ENCODE measurements around the gene MVB12B. TPM values are rescaled to one million over a fixed set of nuclear protein-coding genes. Genes with fewer than 3 reads are reported as not detected.

MVB12B gene
- total and polyA plus RNA-seq, 2 experiments from 2014 or later = 19.0 to 29.9 TPM

DNA sequence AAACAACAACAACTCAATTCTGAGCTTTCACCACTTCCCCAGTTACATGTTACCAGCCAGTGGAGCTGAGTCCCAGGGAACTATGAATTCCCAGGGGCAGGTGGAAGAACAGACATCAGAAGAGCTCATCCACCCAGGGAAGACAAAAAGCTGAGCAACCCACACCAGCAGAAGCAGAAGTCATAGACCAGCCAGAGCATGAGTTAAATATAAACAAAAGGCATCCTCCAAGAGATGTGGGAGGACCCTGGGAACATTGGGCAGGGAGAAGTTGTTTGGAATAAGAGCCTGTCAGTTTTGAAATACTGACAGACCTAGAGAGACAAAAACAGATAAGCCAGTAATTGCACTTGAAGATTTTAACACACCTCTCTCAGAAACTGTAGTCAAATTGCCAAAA is 184.8 kb downstream of the MVB12B start:
- H3K9me3 ChIP-seq (ENCODE audit: low read depth) = no peaks in the 10 kb centered on the region
- H3K4me1 ChIP-seq (ENCODE audit: low read depth) = peaks cover 4% of the 10 kb centered on the region
- H3K36me3 ChIP-seq = no peaks in the 10 kb centered on the region
- TF ChIP-seq, protein P1, sequence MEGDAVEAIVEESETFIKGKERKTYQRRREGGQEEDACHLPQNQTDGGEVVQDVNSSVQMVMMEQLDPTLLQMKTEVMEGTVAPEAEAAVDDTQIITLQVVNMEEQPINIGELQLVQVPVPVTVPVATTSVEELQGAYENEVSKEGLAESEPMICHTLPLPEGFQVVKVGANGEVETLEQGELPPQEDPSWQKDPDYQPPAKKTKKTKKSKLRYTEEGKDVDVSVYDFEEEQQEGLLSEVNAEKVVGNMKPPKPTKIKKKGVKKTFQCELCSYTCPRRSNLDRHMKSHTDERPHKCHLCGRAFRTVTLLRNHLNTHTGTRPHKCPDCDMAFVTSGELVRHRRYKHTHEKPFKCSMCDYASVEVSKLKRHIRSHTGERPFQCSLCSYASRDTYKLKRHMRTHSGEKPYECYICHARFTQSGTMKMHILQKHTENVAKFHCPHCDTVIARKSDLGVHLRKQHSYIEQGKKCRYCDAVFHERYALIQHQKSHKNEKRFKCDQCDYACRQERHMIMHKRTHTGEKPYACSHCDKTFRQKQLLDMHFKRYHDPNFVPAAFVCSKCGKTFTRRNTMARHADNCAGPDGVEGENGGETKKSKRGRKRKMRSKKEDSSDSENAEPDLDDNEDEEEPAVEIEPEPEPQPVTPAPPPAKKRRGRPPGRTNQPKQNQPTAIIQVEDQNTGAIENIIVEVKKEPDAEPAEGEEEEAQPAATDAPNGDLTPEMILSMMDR (IDR thresholded peaks at IDR 0.05; ENCODE audit: low read depth, low read length) = no peak
- no peak overlapping the region for H3K27ac ChIP-seq
- DNase-seq (ENCODE audit: low read depth in 1 of 2, low spot score in 1 of 2) = no peak
- H3K4me3 ChIP-seq = no peak overlapping the region
- H3K27me3 ChIP-seq = peaks cover 2% of the 10 kb centered on the region

DNA sequence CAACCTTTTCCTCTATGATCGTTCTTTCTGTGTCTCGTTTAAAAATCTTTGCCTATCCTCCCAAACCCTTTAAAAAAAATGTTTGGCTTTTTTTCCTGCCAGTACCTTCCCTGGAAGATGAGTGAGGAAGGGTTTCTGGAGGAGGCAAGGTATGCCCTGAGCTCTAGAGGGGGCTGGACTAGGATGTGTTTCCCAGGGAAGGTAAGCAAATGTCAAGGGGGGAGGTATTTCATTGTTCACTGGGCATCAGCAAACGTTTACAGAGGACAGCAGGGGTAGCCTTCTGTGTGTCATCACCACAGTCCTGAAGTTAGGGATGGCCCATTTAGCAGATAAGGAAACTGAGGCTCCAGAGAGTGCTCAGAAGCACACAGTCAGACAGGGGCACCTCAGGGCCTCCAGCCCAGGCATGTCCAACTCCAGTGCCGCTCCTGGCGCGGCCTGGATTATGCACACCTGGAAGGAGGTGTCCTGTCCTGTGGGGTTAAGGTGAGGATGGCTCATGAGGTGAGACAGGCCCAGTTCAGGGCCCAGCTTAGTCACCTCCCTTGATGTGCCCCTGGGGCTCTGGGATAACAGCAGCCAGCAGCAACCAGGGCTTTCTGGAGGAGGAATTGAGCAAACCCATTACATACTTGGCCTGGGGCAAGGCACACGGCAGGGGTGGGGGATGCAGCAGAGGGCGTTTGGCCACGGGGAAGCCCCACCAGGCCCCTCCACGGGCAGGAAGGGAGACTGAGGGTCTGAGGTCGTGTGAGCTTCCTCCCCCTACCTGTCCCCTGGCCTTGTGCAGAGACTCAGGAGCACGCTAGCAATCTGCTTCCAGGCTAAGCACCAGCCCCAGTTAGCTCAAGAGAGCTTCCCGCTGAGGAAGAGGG is 186.8 kb downstream of the MVB12B start:
- Histone ChIP-seq H3K4me1 (ENCODE audit: low read depth) (peaks cover 4% of the 10 kb centered on the region), H3K27ac (no peak overlapping the region), H3K27me3 (peaks cover 22% of the 10 kb centered on the region), H3K36me3 (no peaks in the 10 kb centered on the region), H3K9me3 (ENCODE audit: low read depth) (no peaks in the 10 kb centered on the region), H3K4me3 (no peak overlapping the region)
- no peak for DNase-seq (ENCODE audit: low read depth in 1 of 2, low spot score in 1 of 2)
- TF ChIP-seq, protein P1 (IDR thresholded peaks at IDR 0.05; ENCODE audit: low read depth, low read length) = no peak

DNA sequence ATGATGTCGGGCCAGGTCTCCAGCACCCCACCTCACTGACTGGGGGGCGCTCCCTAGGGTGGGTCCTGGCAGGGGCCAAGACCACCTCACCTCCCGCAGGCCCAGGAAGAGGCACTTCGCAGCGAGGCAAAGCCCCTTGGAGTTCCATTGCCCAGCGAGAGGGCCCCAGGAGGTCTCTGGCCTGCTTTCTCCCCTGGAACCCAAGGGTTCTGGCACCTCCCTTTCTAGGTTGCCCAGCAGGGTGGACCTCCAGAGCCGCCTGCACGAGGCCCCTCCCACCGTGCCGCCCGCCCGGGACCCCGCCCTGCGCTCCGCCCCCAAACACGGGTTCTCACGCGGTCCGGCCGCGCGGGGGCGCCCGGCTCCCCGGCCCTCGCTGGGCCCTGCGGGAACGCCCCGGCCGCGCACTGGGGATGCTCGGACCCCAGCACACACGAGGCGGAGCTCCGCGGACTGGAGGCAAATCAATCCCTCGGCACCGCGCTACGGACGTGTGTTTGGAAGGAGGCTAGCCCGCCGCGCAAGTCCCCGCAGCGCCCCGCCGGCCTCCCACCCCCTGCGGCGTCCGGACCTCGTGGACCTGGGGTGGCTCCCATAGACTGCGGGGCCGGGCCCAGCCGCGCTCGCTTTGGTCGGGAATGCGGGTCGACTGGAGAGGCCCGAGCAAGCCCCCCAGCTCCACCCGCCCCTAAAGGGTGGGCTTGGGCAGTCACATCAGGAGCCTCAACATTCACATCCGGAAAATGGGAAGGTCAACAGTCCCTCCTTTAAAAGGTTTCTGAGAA is 187.6 kb downstream of the MVB12B start:
- Histone ChIP-seq H3K9me3 (ENCODE audit: low read depth) (no peaks in the 10 kb centered on the region), H3K27ac (no peak overlapping the region), H3K27me3 (peaks cover 23% of the 10 kb centered on the region), H3K4me1 (ENCODE audit: low read depth) (peaks cover 4% of the 10 kb centered on the region), H3K36me3 (no peaks in the 10 kb centered on the region), H3K4me3 (no peak overlapping the region)
- TF ChIP-seq, protein P1 (IDR thresholded peaks at IDR 0.05; ENCODE audit: low read depth, low read length) = peak; percentile 50
- peak; percentile 46 to 83 for DNase-seq (ENCODE audit: low read depth in 1 of 2, low spot score in 1 of 2)

DNA sequence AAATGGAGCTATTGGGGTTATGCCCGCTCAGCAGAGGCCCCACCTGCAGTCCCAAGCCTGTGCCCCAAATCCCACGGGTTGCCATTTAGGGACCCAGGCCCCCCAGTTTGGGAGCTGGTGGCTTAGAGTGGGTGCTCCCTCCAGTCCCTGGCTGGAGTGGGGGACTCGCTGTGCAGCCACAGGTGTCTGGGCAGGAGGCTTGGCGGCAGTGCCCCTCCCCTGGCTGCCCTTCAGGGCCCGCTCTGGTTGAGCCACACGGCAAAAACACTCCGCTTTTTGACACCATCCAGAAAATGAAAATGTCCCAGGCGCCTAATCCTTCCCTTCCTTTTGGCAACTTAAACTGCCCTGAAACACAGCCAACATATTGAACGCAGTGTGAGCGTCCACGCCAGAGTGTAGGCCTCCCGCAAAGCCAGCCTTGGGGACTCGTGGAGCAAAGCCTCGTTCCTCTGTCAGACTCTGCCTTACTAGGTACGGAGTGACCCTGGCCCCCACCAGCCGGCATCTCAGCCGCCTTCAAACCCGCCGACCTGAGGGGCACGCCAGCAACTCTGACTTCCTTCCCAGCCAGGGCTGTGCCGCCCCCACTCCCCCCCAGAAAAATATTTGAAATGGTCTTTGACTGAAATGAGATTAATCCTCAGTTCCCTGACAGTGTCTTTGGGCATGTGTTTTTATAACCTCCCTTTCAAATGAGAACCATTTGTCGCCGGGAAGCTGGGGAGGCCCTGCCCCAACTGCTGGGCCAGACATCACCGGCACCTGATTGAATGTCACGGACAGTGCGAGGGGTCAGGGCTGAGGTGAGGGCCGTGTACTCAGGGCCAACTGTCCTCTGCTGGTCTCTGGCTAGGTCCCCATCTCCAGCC is 188.6 kb downstream of the MVB12B start:
- no peak for DNase-seq (ENCODE audit: low read depth in 1 of 2, low spot score in 1 of 2)
- no peaks in the 10 kb centered on the region for H3K36me3 ChIP-seq
- no peak overlapping the region for H3K4me3 ChIP-seq
- no peaks in the 10 kb centered on the region for H3K9me3 ChIP-seq (ENCODE audit: low read depth)
- TF ChIP-seq, protein P1 (IDR thresholded peaks at IDR 0.05; ENCODE audit: low read depth, low read length) = no peak
- no peak overlapping the region for H3K27ac ChIP-seq
- H3K4me1 ChIP-seq (ENCODE audit: low read depth) = peaks cover 4% of the 10 kb centered on the region
- H3K27me3 ChIP-seq = peaks cover 23% of the 10 kb centered on the region

DNA sequence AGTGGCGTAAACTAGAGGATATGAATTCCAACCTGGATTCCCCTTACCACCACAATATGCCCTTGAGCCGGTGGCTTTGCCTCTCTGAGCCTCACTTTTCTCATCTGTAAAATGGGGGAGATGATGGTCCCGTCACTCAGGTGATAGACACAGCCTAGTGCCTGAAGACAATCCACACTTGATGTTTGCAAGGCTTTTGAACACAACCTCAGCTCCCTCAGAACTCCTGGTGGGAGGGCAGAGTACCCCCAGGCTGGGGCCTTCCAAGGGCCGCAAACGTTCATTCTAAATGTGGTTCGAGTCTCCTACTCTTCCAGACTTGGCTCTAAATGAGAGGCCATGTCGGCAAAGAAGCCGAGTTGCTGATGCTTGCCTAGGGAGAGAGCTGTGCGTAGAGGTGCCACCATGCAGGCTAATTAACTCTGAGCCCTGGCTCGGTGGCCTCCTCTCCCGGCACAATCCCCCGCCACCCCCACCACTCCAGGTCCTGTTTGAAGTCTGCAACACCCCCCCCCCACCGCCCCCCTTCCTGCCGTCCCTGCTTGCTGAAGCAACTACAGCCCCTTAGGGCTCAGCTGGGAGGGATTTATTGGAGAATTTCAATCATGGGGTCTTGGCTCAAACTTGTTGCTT is 189.4 kb downstream of the MVB12B start:
- H3K27ac ChIP-seq = no peak overlapping the region
- no peak for DNase-seq (ENCODE audit: low read depth in 1 of 2, low spot score in 1 of 2)
- TF ChIP-seq, protein P1 (IDR thresholded peaks at IDR 0.05; ENCODE audit: low read depth, low read length) = no peak
- no peaks in the 10 kb centered on the region for H3K9me3 ChIP-seq (ENCODE audit: low read depth)
- peaks cover 12% of the 10 kb centered on the region for H3K4me1 ChIP-seq (ENCODE audit: low read depth)
- H3K27me3 ChIP-seq = peaks cover 23% of the 10 kb centered on the region
- H3K4me3 ChIP-seq = no peak overlapping the region
- H3K36me3 ChIP-seq = no peaks in the 10 kb centered on the region
